Hematopoietic multipotent progenitor cell treated with erythropoietin and hydrocortisone succinate and interleukin-3 and kit ligand, for 4 days (in vitro differentiated cells): ENCODE measurements around the gene MAP3K7.

Experiments
- DNase-seq: peaks from one replicate; pipeline ENCODE4 v3.0.0-alpha.2; 2015

Gene MAP3K7

GRCh38 chr6:90480666-90481065 is 106.2 kb downstream of the MAP3K7 start:
- no peak for DNase-seq

DNA sequence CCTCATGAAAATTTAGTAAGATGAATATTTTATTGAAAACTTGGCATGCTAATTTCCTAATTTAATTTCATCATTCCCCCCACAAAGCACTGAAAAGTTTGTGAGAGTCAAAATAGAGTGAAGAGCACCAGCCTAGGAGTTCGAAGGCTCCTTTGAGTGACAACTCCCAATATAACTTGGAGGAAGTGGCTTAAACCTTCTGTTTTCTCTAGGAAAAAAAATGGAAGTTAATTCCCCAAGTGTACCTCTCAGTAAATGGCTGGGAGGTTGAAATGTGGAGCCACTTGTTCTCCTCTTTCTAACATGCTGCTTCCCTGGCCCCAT is 107.3 kb downstream of the MAP3K7 start:
- DNase-seq: no peak

- DNase-seq: peak; percentile 95
Observed at GRCh38 chr6:90478789-90479602, 107.9 kb downstream of the MAP3K7 start.

GRCh38 chr6:90478278-90478677 is 108.6 kb downstream of the MAP3K7 start:
- DNase-seq: peak; percentile 15

DNA sequence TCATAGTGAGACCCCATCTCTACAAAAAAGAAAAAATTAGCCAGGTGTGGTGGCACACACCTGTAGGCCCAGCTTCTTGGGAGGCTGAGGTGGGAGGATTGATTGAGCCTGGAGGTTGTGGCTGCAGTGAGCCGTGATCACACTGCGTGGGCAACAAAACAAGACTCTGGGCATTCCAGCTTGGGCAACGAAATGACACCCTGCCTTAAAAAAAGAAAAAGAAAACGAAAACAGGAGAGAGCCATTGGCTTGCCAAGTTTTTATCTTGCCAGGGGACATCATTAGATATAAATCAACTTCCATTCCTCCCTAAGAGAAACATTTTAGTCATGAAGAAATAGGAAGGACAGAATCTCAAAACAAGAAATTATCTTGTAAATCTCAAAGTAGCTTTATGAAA is 109.5 kb downstream of the MAP3K7 start:
- no peak for DNase-seq

DNA sequence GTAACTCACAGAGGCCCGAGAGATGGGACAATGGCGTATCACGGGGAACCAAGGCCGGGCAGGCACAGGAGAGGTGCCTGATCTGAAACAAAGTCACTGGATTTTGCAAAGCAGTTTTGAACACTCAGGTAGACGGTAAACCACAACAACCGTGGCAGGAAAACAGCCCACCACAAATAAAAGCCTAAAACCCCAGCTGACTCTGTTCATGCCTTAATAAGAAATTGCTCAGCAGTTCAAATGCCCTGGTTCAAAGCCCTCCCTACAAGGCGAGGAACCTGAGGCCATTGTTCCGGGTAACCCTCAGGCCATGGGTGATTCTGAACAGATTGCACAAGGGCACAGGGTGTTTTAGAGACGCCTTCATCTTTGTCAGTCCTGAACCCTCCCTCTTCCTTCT is 114.2 kb downstream of the MAP3K7 start:
- DNase-seq: no peak

- DNase-seq: no peak
Observed at GRCh38 chr6:90471263-90471662, 115.6 kb downstream of the MAP3K7 start.

DNA sequence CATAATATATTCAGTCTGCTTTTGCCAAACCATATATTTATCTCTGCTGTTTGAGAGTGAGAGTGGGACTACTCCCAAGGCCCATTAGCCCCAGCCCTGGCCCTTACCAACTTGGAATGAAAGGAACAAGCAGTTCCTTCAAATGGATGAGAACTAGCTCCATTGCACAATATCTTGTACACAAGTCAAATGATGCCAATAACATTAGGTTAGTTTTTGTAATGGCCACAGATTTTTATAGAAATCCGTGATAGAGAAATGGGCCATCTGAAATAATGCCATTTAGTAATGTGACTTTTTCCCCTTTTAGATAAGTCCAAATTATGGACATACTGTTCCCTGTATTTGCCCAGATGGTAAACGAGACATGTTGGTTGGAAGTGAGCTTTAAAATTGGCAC is 117.0 kb downstream of the MAP3K7 start:
- DNase-seq: no peak

- DNase-seq: no peak
Observed at GRCh38 chr6:90468859-90469258, 118.0 kb downstream of the MAP3K7 start.

GRCh38 chr6:90468080-90468479 is 118.8 kb downstream of the MAP3K7 start:
- DNase-seq: no peak

- no peak for DNase-seq
Observed at GRCh38 chr6:90467546-90467945, 119.3 kb downstream of the MAP3K7 start.

DNA sequence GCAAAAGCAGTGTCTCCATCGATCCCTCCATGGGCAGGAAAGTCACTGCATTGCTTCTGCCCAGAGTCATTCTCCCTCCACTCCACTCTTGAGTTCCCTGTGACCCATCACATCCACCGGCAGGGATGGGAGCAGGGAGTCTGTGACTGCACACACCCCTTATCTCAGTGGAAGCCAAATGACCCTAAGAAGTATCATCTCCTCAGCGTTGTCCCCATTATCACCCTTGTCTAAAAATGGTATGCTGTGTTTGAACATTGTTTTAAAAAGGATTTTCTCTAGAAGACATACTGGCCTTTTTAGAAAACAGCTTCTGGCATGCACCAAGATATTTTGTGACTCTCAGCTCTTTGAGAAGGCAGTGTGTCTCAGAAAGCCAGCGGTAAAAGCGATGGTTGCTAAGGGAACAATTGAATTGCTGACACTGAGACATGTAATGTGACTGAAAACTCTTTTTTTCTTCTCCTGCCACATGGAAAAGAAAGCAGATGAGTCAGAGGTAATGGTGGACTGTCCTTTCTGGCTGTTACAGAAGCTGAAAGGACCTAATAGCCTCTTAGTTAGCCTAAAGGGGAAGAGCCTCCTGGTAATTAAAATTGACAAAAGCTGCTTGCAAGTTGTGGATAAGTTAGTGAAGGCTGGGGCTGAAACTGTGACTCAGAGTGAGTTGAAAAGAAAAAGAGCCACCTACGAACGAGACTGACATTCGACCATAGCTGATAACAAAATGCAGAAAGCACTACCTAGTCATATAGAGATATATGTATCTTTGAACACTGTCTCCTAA is 120.5 kb downstream of the MAP3K7 start:
- DNase-seq: peak; percentile 37

GRCh38 chr6:90465686-90466085 is 121.2 kb downstream of the MAP3K7 start:
- DNase-seq: peak; percentile 54

GRCh38 chr6:90464507-90464906 is 122.4 kb downstream of the MAP3K7 start:
- peak; percentile 56 for DNase-seq

- no peak for DNase-seq
Observed at GRCh38 chr6:90463874-90464273, 123.0 kb downstream of the MAP3K7 start.
